Tibial artery (tissue), 4 donors: ENCODE results near the gene DNAJC18.

ENCODE experiments used
- DNase-seq, 2 donors: peaks; one replicate each; pipeline ENCODE4 v3.0.0-alpha.2; 2019
- H3K27ac ChIP-seq, 2 donors: fragments of 200-600 bp; sonication (generic) in 1 of 2; 1 replicate in 1 of 2; 2 replicates in 1 of 2; pipeline ENCODE4 v1.5.1; 2018 to 2019; ENCODE audit warnings: mild to moderate bottlenecking in 1 of 2
- H3K27me3 ChIP-seq, 2 donors: fragments of 200-600 bp; sonication (generic) in 1 of 2; one replicate each; pipeline versions ENCODE4 v1.5.1 to v1.6.0; 2016 to 2019
- H3K36me3 ChIP-seq, 3 donors: fragments of 200-600 bp; sonication (generic) in 2 of 3; one replicate each; pipeline ENCODE4 v1.5.1; 2016 to 2019; ENCODE audit warnings: mild to moderate bottlenecking in 2 of 3
- H3K4me1 ChIP-seq, 4 donors: fragments of 200-600 bp; sonication (generic) in 2 of 4; 1 replicate in 3 of 4; 2 replicates in 1 of 4; pipeline ENCODE4 v1.5.1; 2016 to 2019
- H3K4me3 ChIP-seq, 2 donors: fragments of 200-600 bp; sonication (generic) in 1 of 2; 1 replicate in 1 of 2; 2 replicates in 1 of 2; pipeline ENCODE4 v1.5.1; 2018 to 2019; ENCODE audit warnings: mild to moderate bottlenecking in 2 of 2
- H3K9me3 ChIP-seq, 3 donors: fragments of 200-600 bp; sonication (generic) in 1 of 3; one replicate each; pipeline ENCODE4 v1.5.1; 2016 to 2019
- intact Hi-C: fragments of 100-400 bp; cut with DNase I; formaldehyde crosslinking; loops from one replicate; pipeline ENCODE4 v1.15.0; 2023; ENCODE audit warnings: low total_unique reads
- TF ChIP-seq, protein P1 (sequence below), 2 experiments: fragments of 200-600 bp in 1 of 2; fragments of 450-650 bp in 1 of 2; IDR thresholded peaks; one replicate each; pipeline ENCODE4 v1.5.1; 2017 to 2019; ENCODE audit warnings: antibody characterized with exemption in 2 of 2, mild to moderate bottlenecking in 1 of 2, moderate library complexity in 1 of 2

DNAJC18 gene

DNA sequence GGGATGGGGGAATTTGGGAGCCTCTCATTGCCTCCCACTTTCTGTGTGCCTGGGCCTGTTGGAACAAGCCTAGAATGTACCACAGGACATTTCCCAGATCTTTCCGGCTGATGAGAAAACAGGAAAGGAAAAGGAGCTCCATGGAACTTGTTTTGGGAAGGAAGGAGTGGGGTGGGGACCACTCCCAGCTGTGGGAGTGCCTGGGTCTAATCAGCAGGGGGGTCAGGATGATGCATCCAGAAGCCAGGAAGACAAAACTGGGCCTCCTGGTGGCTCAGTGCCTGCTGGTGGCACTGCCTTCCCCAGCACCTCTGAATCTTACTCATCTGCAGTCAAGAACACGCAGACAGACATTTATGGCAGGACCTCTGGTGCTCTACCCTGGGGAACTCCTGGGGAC, 34.2 kb upstream of the DNAJC18 start:
- peaks cover 0 to 38% (median 38%) of the 10 kb centered on the region in 3 donors for H3K36me3 ChIP-seq
- no peak overlapping the region for H3K4me3 ChIP-seq
- H3K9me3 ChIP-seq: no peaks in the 10 kb centered on the region
- no peak for DNase-seq
- intact Hi-C loops: no loop called here
- H3K27me3 ChIP-seq: no peaks in the 10 kb centered on the region
- no peak overlapping the region for H3K27ac ChIP-seq
- TF ChIP-seq, protein P1, sequence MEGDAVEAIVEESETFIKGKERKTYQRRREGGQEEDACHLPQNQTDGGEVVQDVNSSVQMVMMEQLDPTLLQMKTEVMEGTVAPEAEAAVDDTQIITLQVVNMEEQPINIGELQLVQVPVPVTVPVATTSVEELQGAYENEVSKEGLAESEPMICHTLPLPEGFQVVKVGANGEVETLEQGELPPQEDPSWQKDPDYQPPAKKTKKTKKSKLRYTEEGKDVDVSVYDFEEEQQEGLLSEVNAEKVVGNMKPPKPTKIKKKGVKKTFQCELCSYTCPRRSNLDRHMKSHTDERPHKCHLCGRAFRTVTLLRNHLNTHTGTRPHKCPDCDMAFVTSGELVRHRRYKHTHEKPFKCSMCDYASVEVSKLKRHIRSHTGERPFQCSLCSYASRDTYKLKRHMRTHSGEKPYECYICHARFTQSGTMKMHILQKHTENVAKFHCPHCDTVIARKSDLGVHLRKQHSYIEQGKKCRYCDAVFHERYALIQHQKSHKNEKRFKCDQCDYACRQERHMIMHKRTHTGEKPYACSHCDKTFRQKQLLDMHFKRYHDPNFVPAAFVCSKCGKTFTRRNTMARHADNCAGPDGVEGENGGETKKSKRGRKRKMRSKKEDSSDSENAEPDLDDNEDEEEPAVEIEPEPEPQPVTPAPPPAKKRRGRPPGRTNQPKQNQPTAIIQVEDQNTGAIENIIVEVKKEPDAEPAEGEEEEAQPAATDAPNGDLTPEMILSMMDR (IDR thresholded peaks at IDR 0.05): no peak
- H3K4me1 ChIP-seq: peaks cover 0 to 4% (median 0%) of the 10 kb centered on the region in 4 donors

- no peak for DNase-seq
- Histone ChIP-seq H3K27me3 (no peaks in the 10 kb centered on the region), H3K27ac (no peak overlapping the region), H3K9me3 (no peaks in the 10 kb centered on the region), H3K4me3 (no peak overlapping the region), H3K36me3 (peaks cover 0 to 34% (median 33%) of the 10 kb centered on the region in 3 donors), H3K4me1 (no peaks in the 10 kb centered on the region)
- TF ChIP-seq, protein P1 (IDR thresholded peaks at IDR 0.05): no peak
- intact Hi-C loops: no loop called here
Measured at GRCh38 chr5:139473105-139473504, 33.8 kb upstream of the DNAJC18 start.

- Histone ChIP-seq H3K27ac (no peak overlapping the region), H3K36me3 (peaks cover 0 to 28% (median 27%) of the 10 kb centered on the region in 3 donors), H3K27me3 (no peaks in the 10 kb centered on the region), H3K9me3 (no peaks in the 10 kb centered on the region), H3K4me1 (no peaks in the 10 kb centered on the region), H3K4me3 (no peak overlapping the region)
- TF ChIP-seq, protein P1 (IDR thresholded peaks at IDR 0.05): no peak
- intact Hi-C loops: no loop called here
- no peak for DNase-seq
Measured at GRCh38 chr5:139472386-139473030, 33.2 kb upstream of the DNAJC18 start.

GRCh38 chr5:139470821-139471300, 31.5 kb upstream of the DNAJC18 start, which contains the start of gene SMIM33:
TSS of gene SMIM33 (plus strand) at chr5:139471004. CDS start at chr5:139471122, 118 bp downstream.
- intact Hi-C loops: no loop called here
- H3K9me3 ChIP-seq: no peaks in the 10 kb centered on the region
- no peaks in the 10 kb centered on the region for H3K27me3 ChIP-seq
- peaks cover 0 to 11% (median 11%) of the 10 kb centered on the region in 3 donors for H3K36me3 ChIP-seq
- H3K4me3 ChIP-seq: no peak within 1 kb of the TSS
- no peaks in the 10 kb centered on the region for H3K4me1 ChIP-seq
- H3K27ac ChIP-seq: no peak within 1 kb of the TSS
- DNase-seq: no peak
- TF ChIP-seq, protein P1 (IDR thresholded peaks at IDR 0.05): no peak

DNA sequence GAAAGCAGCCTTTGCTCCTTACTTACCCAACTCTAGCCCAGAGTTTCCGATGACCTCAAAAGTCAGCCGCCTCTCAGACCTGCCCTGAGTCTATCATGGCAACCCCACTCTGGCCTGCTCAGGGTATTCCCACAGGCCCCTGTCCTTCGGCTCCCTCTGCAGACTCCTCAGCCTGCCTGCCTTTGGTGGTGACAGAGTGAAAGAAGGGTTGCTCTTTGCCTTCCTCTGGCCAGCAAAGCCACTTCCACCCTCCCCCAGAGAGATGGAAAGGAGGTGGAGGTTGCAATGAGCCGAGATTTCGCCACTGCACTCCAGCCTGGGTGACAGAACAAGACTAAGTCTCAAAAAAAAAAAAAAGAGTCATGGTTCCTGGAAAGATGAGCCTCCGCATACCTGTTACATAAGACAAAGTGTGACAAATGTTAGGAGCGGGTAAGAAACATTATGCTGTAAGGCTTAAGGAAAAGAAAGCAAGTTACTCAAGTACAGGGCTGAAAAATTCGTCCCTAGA, 29.2 kb upstream of the DNAJC18 start:
- no peak for DNase-seq
- intact Hi-C loops: no loop called here
- H3K9me3 ChIP-seq: no peaks in the 10 kb centered on the region
- no peak overlapping the region for H3K27ac ChIP-seq
- no peaks in the 10 kb centered on the region for H3K4me1 ChIP-seq
- H3K4me3 ChIP-seq: no peak overlapping the region
- TF ChIP-seq, protein P1 (IDR thresholded peaks at IDR 0.05): no peak
- H3K36me3 ChIP-seq: no peaks in the 10 kb centered on the region
- H3K27me3 ChIP-seq: no peaks in the 10 kb centered on the region
